Lung microvascular endothelial cell (primary cell): ENCODE results near the gene TRPM6. TPM values are rescaled to one million over a fixed set of nuclear protein-coding genes. Genes with fewer than 3 reads are reported as not detected.
"Not testable (repeated sequence)": the region's sequence is repeated elsewhere in the genome, so short reads cannot be mapped to it uniquely, and the experiment has no call there.

Experiments
- DNase-seq, 2 donors: peaks; one replicate each; pipeline versions ENCODE4 v3.0.0 to v3.0.0-alpha.2; 2010; ENCODE audit warnings: low read depth in 2 of 2
- total RNA-seq: library from RNA; depleted of rRNA; stranded (reverse); fragments of >200 nt; gene quantifications from 2 replicates; pipeline ENCODE4 v1.2.1, GENCODE V29; 2014

TRPM6 gene
- total RNA-seq, 1 donor from 2014 or later = under 0.01 TPM

DNA sequence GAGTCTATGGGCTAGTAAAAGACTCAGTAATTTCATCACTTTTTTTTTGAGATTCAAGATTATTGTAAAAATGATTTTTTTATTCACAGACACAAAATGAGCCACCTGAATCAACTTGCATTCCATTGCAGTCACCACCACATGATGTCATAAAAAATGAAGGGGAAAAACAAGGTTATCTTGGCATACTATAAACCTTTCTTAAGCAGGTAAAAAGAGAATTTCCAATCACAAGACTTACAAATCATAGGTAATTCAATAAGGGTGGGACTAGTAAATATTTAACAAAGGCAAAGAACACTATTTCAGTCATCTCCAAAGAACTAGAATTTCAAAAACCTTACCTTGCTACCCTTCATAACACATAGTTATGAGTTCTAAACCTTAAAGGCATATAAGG, 30.7 kb downstream of the TRPM6 start:
- DNase-seq = no peak

DNA sequence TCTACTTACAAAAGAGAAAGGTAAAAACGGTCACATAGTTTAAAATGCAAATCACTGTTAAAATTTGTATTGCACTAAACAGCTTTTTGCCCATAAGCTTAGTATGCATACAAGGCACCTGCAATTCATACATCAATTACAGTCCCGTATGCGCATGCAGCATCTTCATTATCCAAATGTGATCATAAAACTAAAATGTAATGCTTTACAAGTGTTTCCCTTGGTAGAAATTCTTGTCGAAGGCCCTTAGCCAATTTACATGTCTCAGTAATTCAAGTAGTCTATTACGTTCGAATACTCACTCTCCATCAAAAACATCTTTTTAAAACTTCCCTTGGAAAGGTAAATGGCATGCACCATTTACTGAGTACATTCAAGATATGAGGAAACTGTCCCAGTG, 32.6 kb downstream of the TRPM6 start:
- no peak for DNase-seq

DNA sequence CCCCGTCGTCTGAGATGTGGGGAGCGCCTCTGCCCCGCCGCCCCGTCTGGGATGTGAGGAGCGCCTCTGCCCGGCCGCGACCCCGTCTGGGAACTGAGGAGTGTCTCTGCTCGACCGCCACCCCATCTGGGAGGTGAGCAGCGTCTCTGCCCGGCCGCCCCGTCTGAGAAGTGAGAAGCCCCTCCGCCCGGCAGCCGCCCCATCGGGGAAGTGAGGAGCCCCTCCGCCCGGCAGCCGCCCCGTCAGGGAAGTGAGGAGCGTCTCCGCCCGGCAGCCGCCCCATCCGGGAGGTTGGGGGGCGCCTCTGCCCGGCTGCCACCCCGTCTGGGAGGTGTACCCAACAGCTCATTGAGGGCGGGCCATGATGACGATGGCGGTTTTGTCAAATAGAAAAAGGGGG, 34.7 kb downstream of the TRPM6 start:
- not testable (repeated sequence) for DNase-seq

DNA sequence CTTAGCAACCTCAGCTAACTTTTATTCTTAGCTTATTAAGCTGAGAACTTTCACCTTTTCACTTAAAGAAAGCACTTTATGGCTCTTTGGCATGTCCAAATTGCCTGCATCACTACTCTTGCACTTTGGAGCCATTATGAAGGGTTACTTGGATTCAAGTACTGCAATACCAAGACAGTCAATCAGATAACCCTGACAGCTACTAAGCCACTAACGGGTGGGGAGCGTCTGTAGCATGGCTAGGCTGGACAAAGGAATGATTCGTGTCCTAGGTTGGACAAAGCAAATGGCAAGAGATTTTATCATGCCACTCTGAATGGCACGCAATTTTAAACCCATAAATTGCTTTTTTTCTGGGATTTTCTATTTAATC, 39.6 kb downstream of the TRPM6 start:
- DNase-seq = no peak

DNA sequence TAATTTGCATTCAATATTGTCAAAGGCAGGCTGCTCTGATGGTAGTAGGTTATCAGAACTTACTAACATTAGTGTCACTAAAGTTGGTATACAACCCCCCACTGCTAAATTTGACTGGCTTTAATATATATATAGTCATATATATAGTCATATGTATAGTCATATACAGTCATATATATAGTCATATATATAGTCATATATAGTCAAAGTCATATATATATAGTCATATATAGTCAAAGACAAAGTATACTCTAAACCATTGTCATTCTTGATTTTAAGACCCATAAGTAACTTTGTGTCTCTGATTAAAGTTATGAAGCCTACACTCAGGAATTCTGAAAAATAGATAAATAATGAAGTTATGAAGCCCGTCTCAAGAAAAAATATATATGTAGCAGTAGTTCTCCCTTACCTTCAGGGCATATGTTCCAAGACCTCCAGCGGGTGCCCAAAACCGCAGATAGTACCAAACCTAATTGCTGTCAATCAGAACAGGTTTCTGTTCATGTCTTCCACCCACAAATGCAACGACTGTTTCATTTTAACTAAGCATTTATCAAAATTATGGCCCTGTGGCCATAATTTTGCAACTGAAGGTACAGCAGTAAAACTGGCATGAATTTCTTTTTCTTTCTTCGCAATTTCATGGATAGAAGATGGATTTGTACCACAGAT, 40.1 kb downstream of the TRPM6 start:
- no peak for DNase-seq

DNA sequence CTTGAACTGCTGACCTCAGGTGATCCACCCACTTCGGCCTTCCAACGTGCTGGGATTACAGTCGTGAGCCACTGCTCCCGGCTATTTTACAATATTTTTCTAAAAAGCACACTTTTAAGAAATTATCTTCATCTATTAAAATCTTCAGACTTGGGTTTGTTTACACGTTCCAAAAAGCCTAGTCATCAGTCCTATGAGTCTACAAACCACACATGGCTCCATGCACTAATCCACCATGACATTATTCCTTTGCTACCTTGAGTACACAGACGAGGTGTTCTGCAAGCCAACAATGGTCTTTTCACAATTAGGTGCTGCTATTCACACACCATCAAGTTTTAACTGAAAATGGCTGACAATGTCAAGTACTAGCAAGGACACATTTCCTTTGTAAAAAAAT, 41.0 kb downstream of the TRPM6 start:
- no peak for DNase-seq

DNA sequence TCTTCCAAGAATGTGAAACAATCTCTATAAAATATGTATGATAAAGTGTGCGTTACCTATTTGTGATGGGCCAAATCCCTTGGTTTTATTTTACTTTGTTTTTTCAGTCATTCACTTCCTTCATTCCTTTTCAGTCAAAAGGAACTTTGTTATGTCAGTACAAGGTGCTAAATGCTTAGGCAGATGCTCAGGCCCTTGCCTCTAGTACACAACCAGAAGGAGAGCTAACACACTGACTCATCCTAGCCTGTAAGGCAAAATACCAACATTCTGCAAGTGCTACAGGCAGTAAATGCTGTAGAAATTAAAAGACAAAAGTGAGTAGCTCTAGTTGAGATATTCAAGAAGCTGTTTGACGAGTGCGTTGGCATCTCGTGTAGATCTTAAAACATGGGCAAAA, 49.4 kb downstream of the TRPM6 start:
- no peak for DNase-seq

DNA sequence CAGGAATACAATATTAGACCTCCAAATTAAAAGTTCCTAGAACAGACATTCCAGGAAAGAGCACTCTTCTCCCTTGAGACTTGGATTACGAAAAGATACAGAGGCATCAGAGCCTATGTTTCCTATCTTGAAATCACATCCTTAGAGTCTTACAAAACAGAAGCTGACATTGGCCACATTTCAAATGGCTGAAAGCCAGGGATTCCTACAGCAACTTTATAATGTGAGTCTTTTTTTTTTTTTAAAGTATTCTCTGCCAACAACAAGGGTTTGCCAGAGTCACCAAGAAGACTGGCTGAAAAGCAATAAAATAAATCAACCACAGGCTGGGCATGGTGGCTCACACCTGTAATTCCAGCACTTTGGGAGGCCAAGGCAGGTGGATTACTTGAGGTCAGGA, 63.1 kb downstream of the TRPM6 start:
- DNase-seq = peak; percentile 11 to 37

DNA sequence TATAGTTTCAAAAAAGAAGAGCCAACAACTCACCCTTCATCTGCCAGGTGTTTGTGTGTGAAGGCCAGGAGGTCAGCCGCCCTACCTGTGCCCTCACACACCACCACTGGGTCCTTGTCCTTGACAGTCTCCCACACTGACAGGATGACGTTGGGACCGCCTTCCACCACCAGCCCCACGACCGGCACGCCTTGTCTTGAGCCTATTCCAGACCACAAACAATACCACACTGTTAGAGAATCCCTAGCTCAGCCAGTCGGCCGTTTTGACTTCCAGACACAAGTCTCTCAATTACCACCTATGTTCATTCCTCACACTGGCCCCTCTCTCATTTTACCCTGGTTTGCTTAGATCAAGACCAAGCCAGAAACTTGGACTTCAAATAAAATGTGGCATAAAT, 66.1 kb downstream of the TRPM6 start:
- DNase-seq = no peak

DNA sequence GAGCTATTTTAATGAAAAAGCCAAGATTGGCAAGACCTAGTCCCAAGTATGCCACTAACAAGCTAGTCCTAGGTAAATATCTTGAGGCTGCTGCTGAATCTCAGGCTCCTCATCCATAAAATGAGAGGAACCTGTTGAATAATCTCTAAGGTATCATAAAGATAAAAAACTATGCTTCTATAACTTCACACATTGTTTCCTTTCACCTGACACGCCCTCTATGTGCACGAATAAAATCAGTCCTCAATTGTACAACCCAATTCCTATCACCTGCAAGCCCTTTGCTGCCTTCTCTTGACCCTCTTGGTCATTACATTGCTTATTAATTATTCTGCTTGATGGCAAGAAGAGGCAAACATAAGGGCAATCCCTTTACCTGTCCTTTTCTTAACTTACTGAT, 69.9 kb downstream of the TRPM6 start:
- no peak for DNase-seq

DNA sequence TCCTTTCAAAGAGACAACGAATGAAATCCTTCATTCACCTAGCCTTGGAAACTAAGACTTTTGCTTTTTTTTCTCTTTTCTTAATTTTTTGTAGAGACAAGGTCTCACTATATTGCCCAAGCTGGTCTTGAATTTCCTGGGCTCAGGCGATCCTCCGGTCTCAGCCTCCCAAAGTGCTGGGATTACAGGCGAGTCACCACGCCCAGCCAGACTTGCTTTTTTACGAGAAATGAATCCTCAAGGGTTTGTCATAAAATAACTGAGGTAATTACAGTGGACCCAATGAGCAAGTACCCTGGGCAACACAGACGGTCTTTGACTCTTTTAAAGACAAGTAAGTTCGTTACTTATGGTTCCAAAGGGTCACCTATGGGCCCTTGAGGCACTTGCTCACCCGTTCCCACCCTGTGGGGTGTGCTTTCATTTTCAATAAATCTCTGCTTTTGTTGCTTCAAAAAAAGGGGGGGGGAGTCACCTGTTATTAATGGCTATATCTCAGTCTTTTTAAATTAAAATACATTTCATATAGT, 70.4 kb downstream of the TRPM6 start:
- no peak for DNase-seq

DNA sequence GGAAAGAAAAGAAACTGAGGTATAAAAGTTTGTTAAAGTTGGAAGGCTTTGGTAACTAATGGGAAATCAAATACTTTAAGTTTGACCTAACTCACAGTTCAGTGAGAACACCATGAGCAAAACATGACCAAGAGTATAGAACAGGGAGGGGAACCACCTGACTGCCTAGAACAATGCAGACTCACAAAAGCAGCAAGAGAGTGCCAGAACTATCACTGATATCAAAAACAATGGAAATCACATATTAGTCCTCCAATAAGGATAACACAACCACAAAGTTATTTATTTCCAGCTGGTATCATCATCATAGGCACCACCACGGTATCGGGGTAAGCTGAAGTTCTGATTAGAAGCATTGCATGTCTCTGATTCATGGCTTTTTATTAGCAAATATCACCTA, 77.5 kb downstream of the TRPM6 start:
- peak in 1 of 2 donors; percentile 78 for DNase-seq

DNA sequence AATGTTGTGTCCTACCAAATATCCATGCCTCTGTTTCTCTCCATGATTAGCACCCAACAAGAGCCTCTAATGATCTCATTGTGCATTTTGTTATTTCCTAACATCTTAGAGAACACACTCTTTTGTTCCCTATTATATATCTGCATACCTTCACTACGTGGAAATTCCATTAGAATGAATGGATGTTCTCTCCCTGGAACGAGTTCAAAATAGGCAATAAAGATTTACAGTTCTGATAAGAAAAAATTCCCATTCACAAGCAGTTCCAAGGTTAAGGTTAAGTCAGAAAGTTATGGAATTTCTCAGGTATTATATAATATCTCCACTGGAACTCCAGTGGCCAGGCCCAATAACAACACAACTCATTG, 83.7 kb downstream of the TRPM6 start:
- DNase-seq = peak in 1 of 2 donors; percentile 61

DNA sequence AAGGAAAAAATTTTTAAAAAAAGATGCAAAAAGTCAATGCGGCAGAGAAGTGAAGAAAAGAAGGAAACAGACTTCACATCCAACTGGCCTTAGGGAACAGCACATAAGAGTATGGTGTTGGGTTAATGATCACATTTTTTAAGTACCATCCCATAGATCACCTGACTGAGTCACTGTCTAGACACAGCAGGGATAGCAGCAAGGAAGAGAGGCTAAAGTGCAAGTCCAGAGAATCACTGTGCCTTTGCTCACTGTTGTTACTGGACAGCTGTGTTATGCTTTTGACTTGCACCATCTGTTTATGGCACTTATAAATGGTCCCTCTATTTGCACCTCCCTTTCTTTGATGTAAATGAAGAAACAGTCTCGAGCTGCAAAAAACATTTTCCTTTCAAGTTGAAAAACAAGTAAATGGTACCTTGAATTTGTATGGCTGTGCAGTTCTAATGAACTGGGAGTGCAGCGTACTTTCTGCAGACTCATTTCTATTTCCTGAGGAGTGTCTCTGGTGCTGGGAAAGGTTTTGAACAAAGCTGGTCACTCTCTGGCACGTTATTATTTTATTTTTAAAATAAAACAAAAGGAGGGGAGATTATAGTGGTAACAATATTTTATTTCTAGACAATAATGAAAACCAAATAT, 84.2 kb downstream of the TRPM6 start:
- peak in 1 of 2 donors; percentile 15 for DNase-seq

DNA sequence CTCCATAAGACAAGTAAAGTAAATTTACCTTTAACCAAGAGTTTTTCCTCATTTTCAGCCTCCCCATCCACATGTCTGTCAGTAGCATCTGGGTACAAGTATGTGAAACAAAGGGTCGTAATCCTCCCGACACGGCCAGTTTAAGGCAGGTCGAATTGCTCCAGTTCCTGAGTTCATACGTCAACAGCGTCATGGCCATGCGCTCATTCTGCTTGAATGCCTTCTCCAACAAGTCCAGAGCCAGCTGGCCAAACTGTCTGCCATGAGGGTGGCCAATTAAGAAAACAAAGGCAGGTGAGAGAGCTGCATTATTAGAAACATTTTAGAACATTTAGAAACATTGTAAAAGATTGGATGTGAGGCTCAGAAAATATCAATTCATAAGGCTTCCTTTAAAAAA, 87.5 kb downstream of the TRPM6 start:
- DNase-seq = no peak

DNA sequence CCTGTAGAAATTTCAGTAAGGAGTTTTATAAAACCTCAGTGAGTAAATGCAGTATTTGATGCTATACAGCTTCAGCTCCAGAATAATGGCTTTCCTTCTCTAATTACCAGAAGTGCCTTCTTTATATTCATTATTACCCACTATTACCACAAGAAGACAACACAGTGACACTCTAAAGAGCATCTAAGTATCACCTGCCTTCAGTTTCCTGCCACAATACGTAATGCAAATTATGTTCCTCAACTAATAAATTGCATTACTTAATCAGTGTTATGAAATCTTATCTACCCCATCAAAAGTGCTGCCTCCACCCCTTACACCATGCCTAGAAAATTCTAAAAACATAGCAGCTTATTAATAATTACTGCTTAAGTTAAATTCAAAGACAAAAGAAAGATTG, 91.9 kb downstream of the TRPM6 start:
- no peak for DNase-seq

DNA sequence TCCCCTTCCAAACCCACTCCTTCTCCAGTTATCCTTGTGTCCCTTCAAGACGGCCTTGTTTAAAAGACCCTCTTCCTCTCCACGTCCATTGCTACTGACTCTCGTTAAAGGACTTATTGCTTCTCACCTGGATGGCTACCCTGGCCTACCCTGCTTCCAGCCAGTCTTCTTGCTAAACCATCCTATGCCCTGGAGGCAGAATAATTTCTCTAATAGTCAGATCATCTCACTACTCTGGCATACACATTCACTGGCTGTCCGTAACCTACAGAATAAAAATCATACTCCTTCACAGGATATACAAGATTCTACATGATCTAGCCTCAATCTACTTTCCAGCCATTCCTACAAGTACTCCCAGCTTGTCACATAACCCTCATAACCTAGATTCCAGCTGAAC, 92.6 kb downstream of the TRPM6 start:
- DNase-seq = no peak

DNA sequence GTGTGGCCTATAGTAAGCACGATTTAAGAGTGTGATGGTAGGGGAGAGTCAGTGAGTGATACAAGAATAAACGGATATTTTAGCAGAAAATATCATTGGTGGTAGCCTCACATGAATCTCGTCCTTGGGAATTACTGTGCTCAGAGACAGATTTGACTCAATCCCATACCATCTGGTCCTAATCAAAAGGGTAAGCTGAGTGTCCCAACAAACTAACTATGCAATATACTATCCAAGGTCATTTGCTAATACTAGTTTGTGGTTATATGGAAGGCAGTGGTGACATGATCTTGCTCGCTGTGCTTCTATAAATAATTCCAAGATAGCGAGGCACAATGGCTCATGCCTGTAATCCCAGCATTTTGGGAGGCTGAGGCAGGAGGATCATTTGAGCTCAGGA, 103.2 kb downstream of the TRPM6 start:
- DNase-seq = no peak

DNA sequence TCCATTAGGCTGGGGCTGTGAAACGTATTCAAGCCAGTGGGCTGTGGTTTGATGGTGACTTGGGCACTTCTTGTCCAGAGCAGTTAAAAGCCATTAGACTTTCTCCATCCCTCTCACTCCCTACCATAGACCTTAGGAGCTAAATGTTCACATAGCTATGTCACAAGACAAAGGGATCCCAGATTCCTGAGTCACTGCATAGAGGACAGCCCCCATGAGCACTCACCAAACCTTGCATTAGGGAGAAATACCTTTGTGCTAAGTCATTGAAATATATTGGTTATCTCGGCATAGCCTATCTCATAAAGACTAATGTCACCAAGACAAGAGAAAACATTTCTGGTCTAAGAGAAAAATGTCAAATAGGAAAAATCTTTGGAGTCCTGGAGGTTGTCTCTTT, 104.3 kb downstream of the TRPM6 start:
- no peak for DNase-seq

DNA sequence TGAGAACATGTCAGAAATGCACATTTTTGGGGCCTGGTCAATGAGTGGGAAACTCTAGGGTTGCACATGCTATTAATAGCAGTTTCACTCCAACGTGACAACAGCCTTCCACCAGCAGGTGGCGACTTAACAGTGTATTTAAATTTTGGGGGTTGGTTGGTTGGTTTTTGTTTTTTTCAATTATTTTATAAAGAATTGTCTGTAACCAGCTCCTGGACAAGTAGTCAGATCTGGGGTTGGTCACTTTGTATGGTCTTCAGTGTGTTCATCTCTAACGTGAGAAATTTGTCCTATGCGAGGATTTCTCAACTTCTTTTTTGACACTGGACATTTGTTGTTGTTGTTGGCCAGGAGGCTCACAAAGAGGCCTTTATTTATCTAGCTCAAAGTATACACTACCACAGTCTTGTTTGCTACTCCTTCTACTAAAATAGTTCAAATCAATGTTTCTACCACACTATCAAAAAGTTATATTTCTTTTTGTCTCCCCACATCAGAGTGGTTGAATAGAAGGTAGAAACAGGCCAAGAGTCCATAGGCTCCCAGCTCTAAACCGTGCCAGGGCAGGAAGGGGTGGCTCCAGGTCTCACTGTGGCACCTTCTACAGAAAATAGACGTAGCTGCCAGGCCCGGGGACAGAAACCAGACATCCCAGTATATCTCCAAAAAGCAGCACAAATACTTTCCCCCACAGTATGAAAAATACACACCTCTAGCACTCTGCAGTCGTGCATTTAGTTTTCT, 110.4 kb downstream of the TRPM6 start:
- peak; percentile 63 to 77 for DNase-seq

DNA sequence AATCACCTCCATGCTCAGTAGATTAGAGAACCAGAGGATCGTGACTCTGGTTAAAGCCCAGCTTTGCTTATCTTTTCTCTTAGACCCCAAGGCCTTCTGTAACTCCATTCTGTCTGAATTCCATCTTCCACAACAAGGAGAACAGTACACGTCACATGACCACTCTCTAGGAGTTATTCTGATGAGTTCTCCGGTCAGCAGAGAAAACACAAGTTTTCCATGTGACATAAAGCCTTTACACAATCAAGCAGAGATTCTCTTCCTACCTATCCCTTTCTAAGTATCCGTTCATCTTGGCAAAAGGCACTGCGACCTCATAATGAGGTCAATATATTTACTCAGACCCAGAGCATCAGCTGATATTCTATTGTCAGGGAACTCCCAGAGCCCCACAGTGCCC, 112.3 kb downstream of the TRPM6 start:
- no peak for DNase-seq

DNA sequence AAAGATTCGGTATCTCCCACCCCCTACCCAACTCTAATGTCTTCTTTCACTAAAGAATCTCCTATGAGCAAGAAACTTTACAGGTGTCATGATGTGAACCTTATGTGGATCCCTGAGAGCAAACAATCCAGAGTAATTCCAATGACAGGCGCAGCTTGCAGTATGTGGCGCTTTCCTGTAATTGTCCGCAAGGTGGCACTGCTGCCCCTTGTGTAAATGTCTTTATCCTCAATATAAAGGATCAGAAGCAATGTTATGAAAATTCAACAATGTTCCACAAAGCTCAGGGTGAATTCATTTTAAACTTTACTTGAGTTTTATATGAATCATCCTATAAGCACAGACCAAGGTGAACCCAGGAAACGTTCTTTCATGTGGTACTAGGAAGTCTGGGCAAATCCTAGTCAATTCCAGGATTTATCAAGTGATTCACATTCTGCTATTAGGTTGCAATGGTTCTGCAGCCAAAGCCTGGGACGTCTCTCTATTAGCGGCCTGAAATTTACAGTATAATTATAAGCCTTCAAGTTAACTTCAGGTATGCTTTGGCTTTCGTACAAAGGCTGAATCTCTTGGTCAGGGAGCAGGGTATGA, 113.7 kb downstream of the TRPM6 start:
- peak; percentile 77 to 88 for DNase-seq
